Measurements from ENCODE around the gene RAI2. TPM values are rescaled to one million over a fixed set of nuclear protein-coding genes. Genes with fewer than 3 reads are reported as not detected.

RAI2 gene
- 10 to 100 TPM in 1 of 4 donors, 1 to 10 TPM in 2, not detected in 1; 6.5 to 11.2 (median 9.0) TPM for polyA plus RNA-seq
- long read RNA-seq, donor 1, partial matches to known transcripts: 0 of 6 reads
- long read RNA-seq, donor 1, other reads (novel, unspliced or antisense): 5 of 6 reads
- long read RNA-seq, donor 2, partial matches to known transcripts: 0 of 1 reads
- long read RNA-seq, donor 2, other reads (novel, unspliced or antisense): 0 of 1 reads
- long read RNA-seq, donor 3, partial matches to known transcripts: 0 of 7 reads
- long read RNA-seq, donor 3, other reads (novel, unspliced or antisense): 5 of 7 reads
- long read RNA-seq, donor 4: 0 reads
- long read RNA-seq, donor 5: 0 reads
- long read RNA-seq, donor 6: 0 reads
- long read RNA-seq, donor 7: 0 reads
- long read RNA-seq, donor 8: 0 reads
- long read RNA-seq, donor 9, partial matches to known transcripts: 0 of 1 reads
- long read RNA-seq, donor 9, other reads (novel, unspliced or antisense): 0 of 1 reads
- long read RNA-seq, donor 10: 0 reads

DNA sequence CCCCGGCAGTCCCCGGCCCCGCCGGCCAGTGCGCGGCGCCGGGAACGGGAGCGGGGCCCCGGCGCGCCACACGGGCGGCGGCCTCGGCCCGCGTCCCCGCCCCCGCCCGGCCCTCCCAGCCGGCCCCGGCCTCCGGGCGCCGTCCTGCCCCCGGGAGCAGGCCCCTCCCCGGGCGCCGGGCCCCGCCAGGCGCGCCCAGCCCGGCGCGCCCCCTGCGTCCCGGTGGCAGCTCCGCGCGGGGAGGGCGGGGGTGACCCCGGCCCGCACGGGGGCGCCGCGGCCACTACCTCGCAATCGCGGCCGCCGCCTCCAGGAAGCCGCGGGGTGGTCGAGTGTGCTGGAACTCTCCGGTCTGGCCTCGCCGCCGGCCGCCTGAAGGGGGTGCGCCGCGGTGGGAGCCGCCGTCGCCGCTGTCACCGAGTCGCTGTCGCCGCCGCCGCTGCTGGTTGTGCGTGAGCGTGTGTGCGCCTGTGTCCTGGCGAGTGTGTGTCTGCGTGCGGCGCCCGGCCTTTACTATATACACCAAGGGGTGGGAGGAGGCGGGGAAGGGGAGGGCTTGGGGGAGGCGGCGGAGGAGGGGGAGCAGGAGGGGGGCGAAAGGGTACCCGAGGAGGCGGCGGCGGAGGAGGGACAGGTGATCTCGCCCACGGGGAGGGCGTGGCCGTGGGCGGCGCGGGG lies at the start of gene RAI2:
Gene RAI2, minus strand, starts transcription at position 488 of the 678 bp plus-strand sequence. CDS start 59,288 bp downstream, outside the sequence.
- peak within 1 kb of the TSS; percentile 7 to 43 (median 40) for H3K4me3 ChIP-seq (ENCODE audit: low read depth in 1 of 3, low read length in 3 of 3)
- H3K36me3 ChIP-seq (ENCODE audit: control insufficient read depth in 3 of 3, insufficient read depth in 2 of 3, low read depth in 1 of 3, low read length in 3 of 3): no peaks in the 10 kb centered on the region
- no peak for FAIRE-seq
- H3K27ac ChIP-seq (ENCODE audit: low read depth in 1 of 3, low read length in 2 of 3): peak within 1 kb of the TSS in 2 of 3 donors; percentile 14 to 74
- DNase-seq: peak in 1 of 2 donors; percentile 43
- no peaks in the 10 kb centered on the region for H3K4me1 ChIP-seq (ENCODE audit: control insufficient read depth in 3 of 3, insufficient read depth in 2 of 3, low read depth in 1 of 3, low read length in 2 of 3)
- WGBS, 3 donors: 2 to 56% (median 3%) methylated on average over 20 to 98 of the region's 98 CpGs
- H3K27me3 ChIP-seq (ENCODE audit: control insufficient read depth in 3 of 3, insufficient read depth in 3 of 3, low read length in 3 of 3): peaks cover 0 to 18% (median 7%) of the 10 kb centered on the region in 3 donors
- H3K9me3 ChIP-seq (ENCODE audit: control insufficient read depth in 2 of 2, insufficient read depth in 1 of 2, low read depth in 1 of 2, low read length in 1 of 2): no peaks in the 10 kb centered on the region

DNA sequence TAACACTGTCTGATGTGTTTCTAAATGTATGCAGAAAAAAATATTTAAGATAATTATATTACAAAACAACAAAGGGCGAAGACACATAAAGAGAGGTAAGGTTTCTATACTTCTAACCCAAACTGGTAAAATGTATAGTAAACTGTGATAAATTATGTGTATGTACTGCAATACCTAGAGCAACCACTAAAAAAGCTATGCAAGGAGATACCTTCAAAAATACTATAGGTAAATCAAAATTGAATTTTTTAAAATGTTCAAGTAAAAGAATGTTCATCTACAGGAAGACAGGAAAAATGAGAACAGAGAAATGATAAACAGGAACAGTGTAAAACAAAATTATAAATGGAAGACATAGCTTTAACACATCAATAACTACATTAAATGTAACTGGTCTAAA lies 27.3 kb upstream of the RAI2 start:
- 77 to 89% (median 85%) methylated on average over 1 of the region's 1 CpG for WGBS, 3 donors
- FAIRE-seq: no peak

DNA sequence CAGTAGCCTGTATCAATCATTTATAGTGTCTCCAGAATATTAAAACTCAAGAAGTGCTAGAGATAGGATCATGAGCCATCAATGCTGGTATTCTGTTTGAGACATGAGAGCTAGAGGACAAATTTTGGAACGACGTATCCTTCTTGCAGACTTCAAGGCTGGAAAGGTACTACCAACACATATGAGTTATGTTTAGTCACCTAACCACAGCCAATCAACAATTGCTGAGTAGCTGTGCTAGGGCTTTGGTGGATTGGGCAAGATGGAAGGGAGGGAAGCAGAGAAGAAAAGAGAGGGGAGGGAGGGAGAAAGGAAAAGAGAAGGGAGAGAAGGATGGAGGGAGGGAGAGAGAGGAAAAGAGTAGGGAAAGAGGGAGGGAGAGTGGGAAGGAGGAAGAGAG lies 21.6 kb upstream of the RAI2 start:
- Histone ChIP-seq H3K4me1 (ENCODE audit: control insufficient read depth in 3 of 3, insufficient read depth in 2 of 3, low read depth in 1 of 3, low read length in 2 of 3) (no peaks in the 10 kb centered on the region), H3K27me3 (ENCODE audit: control insufficient read depth in 3 of 3, insufficient read depth in 3 of 3, low read length in 3 of 3) (peaks cover 0 to 2% (median 0%) of the 10 kb centered on the region in 3 donors), H3K9me3 (ENCODE audit: control insufficient read depth in 2 of 2, insufficient read depth in 1 of 2, low read depth in 1 of 2, low read length in 1 of 2) (no peaks in the 10 kb centered on the region), H3K4me3 (ENCODE audit: low read depth in 1 of 3, low read length in 3 of 3) (no peak overlapping the region), H3K36me3 (ENCODE audit: control insufficient read depth in 3 of 3, insufficient read depth in 2 of 3, low read depth in 1 of 3, low read length in 3 of 3) (no peaks in the 10 kb centered on the region), H3K27ac (ENCODE audit: low read depth in 1 of 3, low read length in 2 of 3) (no peak overlapping the region)
- 78 to 93% (median 91%) methylated on average over 2 of the region's 2 CpGs for WGBS, 3 donors
- FAIRE-seq (no peak), DNase-seq (no peak)

More for the DNA sequence above, 27.3 kb upstream of the RAI2 start:
- Histone ChIP-seq H3K4me1 (ENCODE audit: control insufficient read depth in 3 of 3, insufficient read depth in 2 of 3, low read depth in 1 of 3, low read length in 2 of 3) (no peaks in the 10 kb centered on the region), H3K27ac (ENCODE audit: low read depth in 1 of 3, low read length in 2 of 3) (no peak overlapping the region), H3K36me3 (ENCODE audit: control insufficient read depth in 3 of 3, insufficient read depth in 2 of 3, low read depth in 1 of 3, low read length in 3 of 3) (no peaks in the 10 kb centered on the region), H3K9me3 (ENCODE audit: control insufficient read depth in 2 of 2, insufficient read depth in 1 of 2, low read depth in 1 of 2, low read length in 1 of 2) (no peaks in the 10 kb centered on the region), H3K27me3 (ENCODE audit: control insufficient read depth in 3 of 3, insufficient read depth in 3 of 3, low read length in 3 of 3) (peaks cover 0 to 2% (median 0%) of the 10 kb centered on the region in 3 donors), H3K4me3 (ENCODE audit: low read depth in 1 of 3, low read length in 3 of 3) (no peak overlapping the region)
- no peak for DNase-seq

DNA sequence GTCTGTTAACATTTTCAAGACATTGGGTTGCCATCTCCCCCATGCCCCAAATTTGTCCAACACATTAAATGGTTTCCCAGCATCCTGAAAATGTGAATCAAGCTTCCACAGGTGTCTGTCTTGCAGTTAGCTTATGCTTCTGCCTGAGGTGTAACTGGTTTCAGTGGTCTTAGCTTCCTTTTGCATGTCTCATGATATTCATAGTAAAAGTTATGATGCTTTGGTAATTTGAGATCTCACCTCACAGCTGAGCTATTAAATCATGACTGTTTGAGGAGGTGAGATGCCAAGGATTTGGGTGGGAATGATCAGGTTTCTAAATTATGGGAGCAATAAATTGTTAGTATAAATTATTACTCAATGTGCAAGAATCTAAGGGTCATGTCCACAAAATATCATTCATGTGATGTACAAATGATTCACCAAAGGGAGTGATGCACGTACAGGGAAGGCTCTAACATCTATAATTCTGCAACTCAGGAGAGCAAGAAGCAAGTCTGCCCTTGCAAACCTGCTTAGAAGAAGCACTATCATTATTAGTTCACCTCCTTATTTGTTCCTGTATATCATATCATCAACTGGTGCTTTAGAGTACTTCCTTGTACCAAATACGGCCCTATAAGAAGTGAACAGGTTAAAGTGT lies 17.1 kb upstream of the RAI2 start:
- H3K4me1 ChIP-seq (ENCODE audit: control insufficient read depth in 3 of 3, insufficient read depth in 2 of 3, low read depth in 1 of 3, low read length in 2 of 3): no peaks in the 10 kb centered on the region
- H3K4me3 ChIP-seq (ENCODE audit: low read depth in 1 of 3, low read length in 3 of 3): no peak overlapping the region
- no peak for FAIRE-seq
- no peaks in the 10 kb centered on the region for H3K27me3 ChIP-seq (ENCODE audit: control insufficient read depth in 3 of 3, insufficient read depth in 3 of 3, low read length in 3 of 3)
- no peaks in the 10 kb centered on the region for H3K36me3 ChIP-seq (ENCODE audit: control insufficient read depth in 3 of 3, insufficient read depth in 2 of 3, low read depth in 1 of 3, low read length in 3 of 3)
- H3K9me3 ChIP-seq (ENCODE audit: control insufficient read depth in 2 of 2, insufficient read depth in 1 of 2, low read depth in 1 of 2, low read length in 1 of 2): no peaks in the 10 kb centered on the region
- no peak for DNase-seq
- 30 to 67% (median 36%) methylated on average over 2 of the region's 2 CpGs for WGBS, 3 donors
- H3K27ac ChIP-seq (ENCODE audit: low read depth in 1 of 3, low read length in 2 of 3): no peak overlapping the region

DNA sequence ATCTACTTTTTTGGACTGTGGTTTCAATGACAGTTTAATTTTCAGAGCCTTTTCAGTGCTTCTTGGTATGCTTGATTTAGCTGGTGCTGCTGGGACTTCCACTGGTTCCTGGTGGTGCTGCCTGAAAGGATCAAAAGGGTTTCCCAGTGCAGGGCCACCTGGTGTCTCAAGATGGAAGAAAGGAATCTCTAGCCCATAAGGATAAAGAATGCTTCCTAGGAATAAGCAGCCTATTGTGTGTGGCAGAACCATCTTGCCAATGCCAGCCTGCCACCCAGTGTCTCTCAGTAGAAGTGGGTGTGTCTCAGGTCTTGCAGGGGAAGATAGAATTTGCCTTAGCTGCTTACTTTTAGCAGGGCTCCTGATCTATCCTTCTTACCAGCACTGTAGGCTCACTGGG lies 15.0 kb upstream of the RAI2 start:
- no peaks in the 10 kb centered on the region for H3K36me3 ChIP-seq (ENCODE audit: control insufficient read depth in 3 of 3, insufficient read depth in 2 of 3, low read depth in 1 of 3, low read length in 3 of 3)
- no peaks in the 10 kb centered on the region for H3K4me1 ChIP-seq (ENCODE audit: control insufficient read depth in 3 of 3, insufficient read depth in 2 of 3, low read depth in 1 of 3, low read length in 2 of 3)
- no peaks in the 10 kb centered on the region for H3K9me3 ChIP-seq (ENCODE audit: control insufficient read depth in 2 of 2, insufficient read depth in 1 of 2, low read depth in 1 of 2, low read length in 1 of 2)
- FAIRE-seq: no peak
- H3K27me3 ChIP-seq (ENCODE audit: control insufficient read depth in 3 of 3, insufficient read depth in 3 of 3, low read length in 3 of 3): no peaks in the 10 kb centered on the region
- peak in 1 of 2 donors; percentile 4 for DNase-seq
- no peak overlapping the region for H3K4me3 ChIP-seq (ENCODE audit: low read depth in 1 of 3, low read length in 3 of 3)
- H3K27ac ChIP-seq (ENCODE audit: low read depth in 1 of 3, low read length in 2 of 3): no peak overlapping the region

DNA sequence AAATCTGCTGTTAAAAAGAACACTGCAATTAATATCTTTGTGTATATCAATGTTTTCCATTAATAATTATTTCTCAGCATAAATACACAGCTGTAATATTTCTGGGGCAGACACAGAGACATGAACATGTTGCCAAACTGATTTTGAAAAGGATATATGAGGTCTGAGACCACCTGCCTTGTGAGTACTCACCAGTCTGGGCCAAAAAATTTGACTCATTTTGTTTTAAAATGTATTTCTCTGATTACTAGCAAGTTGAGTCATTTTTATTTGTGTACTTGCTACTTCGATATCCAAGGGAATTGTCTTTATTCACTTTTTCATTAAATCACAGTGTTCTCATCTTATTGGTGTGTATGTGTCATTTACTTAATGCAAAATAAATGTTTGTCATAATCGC lies 8.5 kb upstream of the RAI2 start:
- Histone ChIP-seq H3K4me1 (ENCODE audit: control insufficient read depth in 3 of 3, insufficient read depth in 2 of 3, low read depth in 1 of 3, low read length in 2 of 3) (no peaks in the 10 kb centered on the region), H3K27ac (ENCODE audit: low read depth in 1 of 3, low read length in 2 of 3) (no peak overlapping the region), H3K4me3 (ENCODE audit: low read depth in 1 of 3, low read length in 3 of 3) (no peak overlapping the region), H3K9me3 (ENCODE audit: control insufficient read depth in 2 of 2, insufficient read depth in 1 of 2, low read depth in 1 of 2, low read length in 1 of 2) (no peaks in the 10 kb centered on the region), H3K36me3 (ENCODE audit: control insufficient read depth in 3 of 3, insufficient read depth in 2 of 3, low read depth in 1 of 3, low read length in 3 of 3) (no peaks in the 10 kb centered on the region), H3K27me3 (ENCODE audit: control insufficient read depth in 3 of 3, insufficient read depth in 3 of 3, low read length in 3 of 3) (no peaks in the 10 kb centered on the region)
- WGBS, 3 donors: 81 to 87% (median 82%) methylated on average over 2 of the region's 2 CpGs
- no peak for FAIRE-seq
- DNase-seq: no peak

DNA sequence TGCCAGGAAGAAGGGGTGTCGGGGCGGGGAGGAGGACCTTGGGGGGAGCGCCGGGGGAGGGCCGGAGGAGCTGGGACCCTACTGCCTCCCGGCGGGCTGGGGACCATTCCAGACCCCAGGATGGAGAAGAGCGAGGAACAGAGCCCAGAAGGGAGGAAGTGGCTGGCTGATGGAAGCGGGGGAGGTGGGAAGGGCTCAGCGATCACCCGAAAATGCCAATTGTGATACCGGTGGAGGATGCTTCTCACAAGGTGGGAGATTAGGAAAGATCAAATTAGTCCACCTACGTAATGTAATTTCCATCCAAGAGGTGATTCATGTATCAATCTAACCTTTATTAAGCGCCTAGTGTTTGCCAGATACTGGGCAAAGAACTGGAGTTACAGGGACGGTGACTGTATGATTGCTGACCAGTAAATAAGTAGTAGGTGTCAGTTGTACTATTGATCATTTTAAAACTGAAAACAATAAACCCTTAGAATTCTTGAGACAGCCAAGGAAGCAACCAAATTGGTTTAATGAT lies 452 bp upstream of the RAI2 start:
- no peak overlapping the region for H3K27ac ChIP-seq (ENCODE audit: low read depth in 1 of 3, low read length in 2 of 3)
- H3K27me3 ChIP-seq (ENCODE audit: control insufficient read depth in 3 of 3, insufficient read depth in 3 of 3, low read length in 3 of 3): peaks cover 0 to 18% (median 7%) of the 10 kb centered on the region in 3 donors
- FAIRE-seq (no peak), DNase-seq (no peak)
- peak overlapping the region in 1 of 3 donors; percentile 40 for H3K4me3 ChIP-seq (ENCODE audit: low read depth in 1 of 3, low read length in 3 of 3)
- WGBS, 3 donors: 4 to 33% (median 19%) methylated on average over 8 to 15 of the region's 15 CpGs
- H3K36me3 ChIP-seq (ENCODE audit: control insufficient read depth in 3 of 3, insufficient read depth in 2 of 3, low read depth in 1 of 3, low read length in 3 of 3): no peaks in the 10 kb centered on the region
- no peaks in the 10 kb centered on the region for H3K4me1 ChIP-seq (ENCODE audit: control insufficient read depth in 3 of 3, insufficient read depth in 2 of 3, low read depth in 1 of 3, low read length in 2 of 3)
- no peaks in the 10 kb centered on the region for H3K9me3 ChIP-seq (ENCODE audit: control insufficient read depth in 2 of 2, insufficient read depth in 1 of 2, low read depth in 1 of 2, low read length in 1 of 2)

DNA sequence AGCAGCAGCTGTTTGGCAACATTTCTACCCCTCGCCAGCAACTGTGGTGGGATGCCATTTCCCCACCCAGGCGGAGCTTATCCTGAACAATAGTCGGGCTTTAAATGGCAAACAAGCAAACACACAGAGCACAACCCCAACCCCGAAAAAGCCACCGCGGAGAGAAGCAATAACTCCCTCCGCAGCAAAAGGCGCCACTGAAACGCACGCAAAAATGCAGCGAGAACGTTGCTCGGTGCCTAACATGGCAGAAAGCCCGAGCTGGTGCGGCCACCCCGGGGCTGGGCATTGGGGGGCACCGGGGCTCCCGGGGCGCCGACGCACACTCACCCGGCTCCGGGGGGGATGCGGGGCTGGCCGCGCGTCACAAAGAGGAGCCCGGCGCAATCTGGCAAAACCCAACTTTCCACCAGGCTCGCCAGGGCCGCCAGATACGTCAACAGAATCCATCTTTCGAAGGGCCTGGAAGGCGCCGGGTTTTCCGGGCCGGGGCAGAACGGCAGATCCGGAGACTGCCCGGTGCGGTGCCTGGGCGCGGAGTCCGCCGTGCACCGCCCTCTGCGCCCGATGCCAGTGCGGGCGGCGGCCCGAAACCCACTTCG lies 818 bp downstream of the RAI2 start:
- Histone ChIP-seq H3K4me3 (ENCODE audit: low read depth in 1 of 3, low read length in 3 of 3) (peak overlapping the region in 2 of 3 donors; percentile 40 to 43), H3K27me3 (ENCODE audit: control insufficient read depth in 3 of 3, insufficient read depth in 3 of 3, low read length in 3 of 3) (peaks cover 0 to 18% (median 7%) of the 10 kb centered on the region in 3 donors), H3K36me3 (ENCODE audit: control insufficient read depth in 3 of 3, insufficient read depth in 2 of 3, low read depth in 1 of 3, low read length in 3 of 3) (no peaks in the 10 kb centered on the region), H3K27ac (ENCODE audit: low read depth in 1 of 3, low read length in 2 of 3) (peak overlapping the region in 2 of 3 donors; percentile 14 to 74), H3K4me1 (ENCODE audit: control insufficient read depth in 3 of 3, insufficient read depth in 2 of 3, low read depth in 1 of 3, low read length in 2 of 3) (no peaks in the 10 kb centered on the region), H3K9me3 (ENCODE audit: control insufficient read depth in 2 of 2, insufficient read depth in 1 of 2, low read depth in 1 of 2, low read length in 1 of 2) (no peaks in the 10 kb centered on the region)
- DNase-seq (peak in 1 of 2 donors; percentile 27), FAIRE-seq (no peak)
- WGBS, 3 donors: 1 to 29% (median 15%) methylated on average over 34 to 53 of the region's 53 CpGs
